Fibroblast of the conjunctiva (primary cell): ENCODE data around the gene ARHGAP26.

Source experiments
- DNase-seq: peaks from one replicate; pipeline ENCODE4 v3.0.0-alpha.2; 2010; ENCODE audit warnings: low read depth

The ARHGAP26 gene

GRCh38 chr5:142876817-142877216 lies 106.6 kb downstream of the ARHGAP26 start:
- no peak for DNase-seq

- DNase-seq = no peak
Measured at GRCh38 chr5:142878111-142878510, 107.9 kb downstream of the ARHGAP26 start.

DNA sequence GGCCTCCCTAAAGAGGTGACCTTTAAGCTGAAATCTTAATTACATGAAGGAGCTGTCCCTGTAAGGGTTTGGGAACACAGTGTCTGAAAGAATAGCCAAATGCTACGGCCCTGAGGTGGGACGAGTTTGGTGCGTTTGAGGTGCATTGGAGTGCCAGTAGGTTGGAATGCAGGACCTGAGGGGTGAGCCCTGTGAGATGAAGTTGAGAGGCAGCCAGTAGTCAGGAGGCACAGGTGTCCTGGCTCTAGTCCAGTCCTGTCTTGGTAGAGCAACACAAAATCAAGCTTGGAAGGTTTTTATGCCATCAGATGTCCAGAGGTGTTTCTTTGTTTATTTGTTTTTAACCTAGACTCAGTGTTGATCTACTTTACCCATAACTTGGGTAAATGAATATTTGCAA lies 108.5 kb downstream of the ARHGAP26 start:
- DNase-seq = no peak

DNA sequence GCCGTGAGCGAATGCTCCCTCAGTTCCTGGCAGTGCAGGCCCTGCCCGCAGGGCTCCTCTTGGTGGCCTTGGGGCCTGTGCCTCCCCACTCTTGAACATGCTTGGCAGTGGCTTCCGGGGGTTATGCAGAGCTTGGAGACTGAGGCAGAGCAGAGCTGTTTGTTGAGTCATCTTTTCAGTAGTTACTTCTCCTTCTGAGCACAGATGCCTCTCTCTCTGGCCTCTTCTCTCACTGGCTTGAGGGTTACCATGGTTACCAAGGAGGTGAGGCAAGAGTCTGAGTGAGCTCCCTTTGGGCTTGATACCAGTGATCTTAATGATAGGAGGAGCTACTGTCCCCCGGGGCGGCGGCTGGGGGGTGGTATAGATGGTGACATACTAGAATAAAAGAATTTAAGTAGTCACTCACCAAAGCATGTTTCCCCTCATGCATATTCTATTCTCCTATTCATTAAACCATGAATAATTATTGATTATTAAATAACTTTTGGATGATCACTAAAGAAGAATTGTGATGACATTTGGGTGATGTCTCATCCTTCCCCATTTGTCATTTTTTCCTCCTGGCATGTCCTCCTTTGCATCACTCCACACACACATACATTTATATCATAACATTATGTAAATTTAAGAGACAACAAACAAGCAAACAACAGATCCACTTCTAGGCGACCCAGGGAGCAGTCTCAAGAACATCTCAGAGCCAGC lies 111.1 kb downstream of the ARHGAP26 start:
- DNase-seq = peak; percentile 60

DNA sequence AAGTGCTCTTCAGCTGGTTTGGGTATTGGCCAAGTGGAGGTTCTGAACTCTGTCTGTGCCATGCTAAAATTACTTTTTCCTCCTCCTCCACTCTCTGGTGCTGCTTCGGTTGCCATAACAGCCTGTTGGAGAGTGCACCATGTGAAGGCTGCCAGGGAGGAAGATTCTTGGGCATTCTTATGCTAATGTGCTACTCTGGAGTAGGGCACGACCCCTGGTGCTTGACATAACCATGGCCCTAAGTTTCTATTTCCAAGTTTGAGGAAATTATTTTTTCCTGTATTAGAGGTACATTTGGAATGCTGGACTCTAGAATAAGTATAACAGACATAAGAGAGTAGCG lies 111.6 kb downstream of the ARHGAP26 start:
- no peak for DNase-seq

- DNase-seq = no peak
Measured at GRCh38 chr5:142883025-142883424, 112.8 kb downstream of the ARHGAP26 start.

DNA sequence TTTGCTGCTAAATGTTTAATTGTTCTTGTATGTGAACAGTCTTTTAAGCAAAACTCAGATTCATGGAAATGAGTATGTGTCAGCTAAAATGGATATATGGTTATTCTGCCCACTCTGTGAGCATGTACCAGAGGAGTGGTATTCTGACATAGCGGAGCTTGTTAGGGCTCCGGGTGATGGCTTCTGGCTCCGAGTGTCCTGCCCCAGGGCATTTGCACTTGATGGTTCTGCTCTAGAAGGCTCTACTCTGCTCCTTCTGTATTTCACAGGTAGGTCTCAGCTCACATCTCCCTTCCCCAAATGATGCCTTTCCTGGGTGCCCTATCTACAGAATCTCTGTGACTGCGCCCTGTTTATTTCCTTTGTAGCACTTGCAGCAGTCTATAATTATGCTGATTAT lies 113.3 kb downstream of the ARHGAP26 start:
- DNase-seq = no peak

DNA sequence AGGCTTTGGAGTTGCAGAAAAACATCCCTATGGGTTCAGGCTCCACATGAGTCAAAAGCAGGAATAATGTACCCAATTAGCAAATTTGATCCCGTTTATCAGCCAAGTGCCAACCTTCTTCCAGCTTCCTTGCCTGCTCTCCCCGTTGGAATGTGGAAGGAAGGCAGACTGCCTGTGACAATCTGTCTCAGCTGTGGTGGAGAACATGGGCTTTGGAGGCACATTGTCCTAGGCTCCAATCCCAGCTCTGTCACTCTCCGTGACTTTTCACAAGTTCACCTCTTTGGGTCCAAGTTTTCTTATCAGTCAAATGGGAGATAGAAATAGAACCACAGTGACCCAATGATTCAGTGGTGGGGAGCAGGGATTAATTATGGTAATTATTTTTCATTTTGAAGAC lies 113.9 kb downstream of the ARHGAP26 start:
- DNase-seq = no peak

GRCh38 chr5:142886211-142886610 lies 116.0 kb downstream of the ARHGAP26 start:
- DNase-seq = no peak

DNA sequence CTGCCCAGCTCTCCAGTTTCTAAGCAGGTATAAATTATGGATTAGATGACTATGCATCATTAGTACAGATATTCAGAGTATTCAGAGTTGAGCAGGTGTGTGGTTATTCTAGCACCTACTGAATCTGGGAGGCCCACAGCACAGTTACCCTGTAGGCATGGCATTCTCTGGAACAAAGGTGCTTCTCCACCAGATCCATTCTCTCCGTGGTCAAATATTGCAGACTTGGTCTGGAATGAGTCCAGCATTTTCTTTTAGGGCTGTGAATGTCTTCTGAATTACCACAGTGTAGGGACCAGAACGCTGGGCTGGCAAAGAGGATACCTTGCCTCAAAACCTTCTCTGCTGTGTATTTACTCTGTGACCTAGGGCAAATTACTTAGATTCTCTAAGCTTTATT lies 116.8 kb downstream of the ARHGAP26 start:
- no peak for DNase-seq

DNA sequence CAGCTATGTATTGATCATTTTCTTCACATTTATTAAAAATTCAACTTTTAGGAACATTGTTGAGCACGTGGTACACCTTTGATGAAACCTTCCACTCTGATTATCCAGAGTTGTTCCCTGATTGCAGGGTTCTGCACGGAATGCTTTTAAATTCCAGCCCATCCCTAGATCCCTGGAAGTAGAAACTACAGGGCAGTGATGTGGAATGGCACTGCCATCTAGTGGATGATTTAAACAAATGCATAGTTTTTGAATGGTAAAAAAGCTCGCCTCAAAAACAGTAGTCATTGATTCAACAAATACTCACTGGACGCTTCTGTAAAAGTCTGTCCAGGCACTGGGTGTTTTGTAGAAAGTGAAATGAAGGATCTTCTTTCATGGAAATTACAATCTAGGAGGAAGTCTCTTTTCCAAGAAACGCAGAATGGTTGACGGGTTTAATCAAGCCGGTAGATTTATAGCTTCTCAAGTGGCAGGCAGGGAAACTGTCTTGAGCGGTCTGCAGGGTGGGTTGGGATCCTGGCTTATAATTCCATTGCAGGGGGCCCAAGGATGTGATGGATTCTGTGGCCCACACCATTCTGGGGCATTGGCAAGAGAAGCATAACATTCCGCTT lies 118.4 kb downstream of the ARHGAP26 start:
- peak; percentile 60 for DNase-seq

DNA sequence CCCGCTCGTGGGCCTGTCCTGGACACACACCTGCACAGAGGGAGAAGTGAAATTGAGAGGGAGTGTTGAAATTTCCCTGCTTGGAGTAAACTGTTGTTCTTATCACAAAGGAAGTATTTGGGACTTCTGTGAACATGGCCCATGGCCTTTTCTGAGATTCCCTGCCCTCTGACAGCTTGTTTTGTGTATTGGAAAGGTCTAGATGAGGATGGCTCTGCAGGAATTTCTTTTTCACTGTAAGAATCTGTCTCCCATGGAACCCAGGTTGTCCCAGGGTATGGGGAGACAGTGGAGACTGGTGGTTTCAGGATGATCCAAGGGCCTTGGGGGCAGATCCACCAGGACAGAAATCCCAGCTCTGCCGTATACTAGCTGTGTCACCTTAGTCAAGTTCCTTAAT lies 121.8 kb downstream of the ARHGAP26 start:
- no peak for DNase-seq

- no peak for DNase-seq
Measured at GRCh38 chr5:142894315-142894714, 124.1 kb downstream of the ARHGAP26 start.

GRCh38 chr5:142894749-142895148 lies 124.6 kb downstream of the ARHGAP26 start:
- no peak for DNase-seq

GRCh38 chr5:142896325-142897007 lies 126.3 kb downstream of the ARHGAP26 start:
- DNase-seq = no peak

- DNase-seq = no peak
Measured at GRCh38 chr5:142897328-142897727, 127.2 kb downstream of the ARHGAP26 start.

- DNase-seq = peak; percentile 40
Measured at GRCh38 chr5:142900927-142901326, 130.8 kb downstream of the ARHGAP26 start.

GRCh38 chr5:142901476-142902185 lies 131.5 kb downstream of the ARHGAP26 start:
- no peak for DNase-seq

- DNase-seq = no peak
Measured at GRCh38 chr5:142902186-142902965, 132.2 kb downstream of the ARHGAP26 start.

- no peak for DNase-seq
Measured at GRCh38 chr5:142904416-142904815, 134.2 kb downstream of the ARHGAP26 start.

DNA sequence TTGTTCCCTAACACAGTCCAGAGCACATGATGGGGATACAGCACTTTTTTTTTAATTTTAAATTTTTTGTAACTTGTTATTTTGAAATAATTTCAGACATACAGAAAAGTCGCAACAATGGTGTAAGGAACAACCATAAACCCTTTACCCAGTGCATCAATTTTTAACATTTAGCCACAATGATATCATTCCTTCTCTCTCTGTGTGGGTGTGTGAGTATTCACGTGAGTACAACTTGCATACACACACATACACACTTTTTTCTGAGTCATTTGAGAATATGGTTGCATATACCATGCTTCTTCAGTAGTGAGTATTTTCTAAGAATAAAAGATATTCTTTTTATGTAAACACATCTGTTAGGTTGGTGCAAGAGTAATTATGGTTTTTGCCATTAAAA lies 135.2 kb downstream of the ARHGAP26 start:
- DNase-seq = no peak
